CD4-positive, alpha-beta memory T cell (primary cell): ENCODE measurements around the gene DAB2IP. TPM values are rescaled to one million over a fixed set of nuclear protein-coding genes. Genes with fewer than 3 reads are reported as not detected.
"Not testable (repeated sequence)": the region's sequence is repeated elsewhere in the genome, so short reads cannot be mapped to it uniquely, and the experiment has no call there.

ENCODE experiments used
- CTCF ChIA-PET: fragments of 350-600 bp; sonication (Branson Sonifier 250); formaldehyde crosslinking; loops from one replicate; lab custom pipeline; 2021; ENCODE audit warnings: inconsistent platforms; ENCODE audit not compliant: partially characterized antibody; lab: Charles Lee
- POLR2A ChIA-PET: fragments of 350-600 bp; sonication (Branson Sonifier 250); formaldehyde crosslinking; loops from one replicate; lab custom pipeline; 2021; ENCODE audit not compliant: partially characterized antibody; lab: Charles Lee
- DNase-seq, 5 donors: peaks; one replicate each; pipeline versions ENCODE4 v3.0.0 to v3.0.0-alpha.2; 2020 to 2022; ENCODE audit warnings: mixed read lengths in 1 of 5
- H3K27ac ChIP-seq: one replicate; pipeline ENCODE4 v1.7.0; 2013; ENCODE audit warnings: low read depth, low read length
- H3K27me3 ChIP-seq: 2 replicates; pipeline ENCODE4 v1.7.0; 2013; ENCODE audit warnings: mild to moderate bottlenecking, low read length, moderate library complexity; ENCODE audit not compliant: insufficient read depth
- H3K36me3 ChIP-seq: 2 replicates; pipeline ENCODE4 v1.7.0; 2013; ENCODE audit warnings: mild to moderate bottlenecking, low read length, moderate library complexity; ENCODE audit not compliant: insufficient read depth
- H3K4me1 ChIP-seq: 2 replicates; pipeline ENCODE4 v1.7.0; 2013; ENCODE audit warnings: mild to moderate bottlenecking, low read length, moderate library complexity; ENCODE audit not compliant: insufficient read depth
- H3K4me3 ChIP-seq, 2 donors: one replicate each; pipeline ENCODE4 v1.7.0; 2013; ENCODE audit warnings: low read length in 2 of 2, mild to moderate bottlenecking in 1 of 2
- H3K9me3 ChIP-seq, 2 donors: one replicate each; pipeline ENCODE4 v1.7.0; 2013; ENCODE audit warnings: low read length in 2 of 2, control low read depth in 1 of 2; ENCODE audit not compliant: control insufficient read depth in 1 of 2
- H3K27ac Mint-ChIP-seq, 7 donors: one replicate each; pipeline ENCODE4 v1.8.0; 2020 to 2021; ENCODE audit warnings: mixed read lengths in 7 of 7, mild to moderate bottlenecking in 6 of 7, inconsistent platforms in 3 of 7, moderate library complexity in 3 of 7
- H3K27me3 Mint-ChIP-seq, 2 donors: one replicate each; pipeline ENCODE4 v1.8.0; 2020 to 2021; ENCODE audit warnings: mixed read lengths in 2 of 2
- H3K36me3 Mint-ChIP-seq, 2 donors: one replicate each; pipeline ENCODE4 v1.8.0; 2020 to 2021; ENCODE audit warnings: mixed read lengths in 2 of 2, inconsistent platforms in 1 of 2, mild to moderate bottlenecking in 1 of 2
- H3K4me1 Mint-ChIP-seq, 4 donors: one replicate each; pipeline ENCODE4 v1.8.0; 2020 to 2021; ENCODE audit warnings: mixed read lengths in 4 of 4, mild to moderate bottlenecking in 1 of 4
- H3K4me3 Mint-ChIP-seq, 8 donors: one replicate each; pipeline ENCODE4 v1.8.0; 2020 to 2021; ENCODE audit warnings: mixed read lengths in 8 of 8, mild to moderate bottlenecking in 7 of 8, moderate library complexity in 6 of 8, inconsistent platforms in 3 of 8
- H3K9me3 Mint-ChIP-seq, 8 donors: one replicate each; pipeline ENCODE4 v1.8.0; 2020 to 2021; ENCODE audit warnings: mixed read lengths in 8 of 8, mild to moderate bottlenecking in 5 of 8, inconsistent platforms in 3 of 8, moderate library complexity in 1 of 8
- intact Hi-C: fragments of 100-400 bp; cut with micrococcal nuclease; formaldehyde crosslinking; loops from one replicate; pipeline ENCODE4 v1.15.1; 2023
- polyA plus RNA-seq, 2 donors: library from polyadenylated mRNA; unstranded; fragments of 300-500 nt; fragmentation: Illumina TruSeq; gene quantifications; one replicate each; pipeline ENCODE4 v1.2.3, GENCODE V29; 2021
- total RNA-seq, 2 experiments: library from RNA; stranded (reverse); gene quantifications; one replicate each; pipeline ENCODE4 v1.2.3, GENCODE V29; 2021

The DAB2IP gene
- total and polyA plus RNA-seq, 4 experiments from 2014 or later = not detected

GRCh38 chr9:121790841-121791240 lies 139.4 kb downstream of the DAB2IP start:
- Mint-ChIP-seq H3K27ac (no peak overlapping the region), H3K36me3 (no peaks in the 10 kb centered on the region), H3K4me1 (no peaks in the 10 kb centered on the region)

GRCh38 chr9:121792476-121792875 lies 141.0 kb downstream of the DAB2IP start:
- DNase-seq, H3K36me3 ChIP-seq, H3K4me3 Mint-ChIP-seq, H3K4me3 ChIP-seq, H3K27ac Mint-ChIP-seq, H3K27me3 ChIP-seq, CTCF ChIA-PET, H3K27me3 Mint-ChIP-seq, H3K27ac ChIP-seq, H3K9me3 Mint-ChIP-seq, intact Hi-C loops, H3K9me3 ChIP-seq, H3K4me1 Mint-ChIP-seq, H3K4me1 ChIP-seq, POLR2A ChIA-PET, H3K36me3 Mint-ChIP-seq: not testable (repeated sequence)

More at GRCh38 chr9:121790841-121791240, 139.4 kb downstream of the DAB2IP start:
- CTCF ChIA-PET = no interaction called here
- H3K9me3 ChIP-seq = no peaks in the 10 kb centered on the region
- no peaks in the 10 kb centered on the region for H3K4me1 ChIP-seq
- POLR2A ChIA-PET = no interaction called here
- intact Hi-C loops = no loop called here
- Mint-ChIP-seq H3K4me3 (no peak overlapping the region), H3K9me3 (peaks cover 0 to 2% (median 0%) of the 10 kb centered on the region in 8 donors), H3K27me3 (peaks cover 12 to 13% of the 10 kb centered on the region in 2 donors)
- H3K27me3 ChIP-seq = no peaks in the 10 kb centered on the region
- H3K27ac ChIP-seq = no peak overlapping the region
- no peak overlapping the region for H3K4me3 ChIP-seq
- no peak for DNase-seq
- no peaks in the 10 kb centered on the region for H3K36me3 ChIP-seq

GRCh38 chr9:121794334-121794733 lies 142.9 kb downstream of the DAB2IP start:
- H3K27me3 Mint-ChIP-seq, POLR2A ChIA-PET, H3K4me3 ChIP-seq, H3K27ac Mint-ChIP-seq, H3K9me3 ChIP-seq, intact Hi-C loops, H3K9me3 Mint-ChIP-seq, H3K36me3 ChIP-seq, H3K4me3 Mint-ChIP-seq, DNase-seq, H3K4me1 ChIP-seq, H3K36me3 Mint-ChIP-seq, H3K4me1 Mint-ChIP-seq, CTCF ChIA-PET, H3K27ac ChIP-seq, H3K27me3 ChIP-seq: not testable (repeated sequence)

- no peaks in the 10 kb centered on the region for H3K9me3 ChIP-seq
- no peaks in the 10 kb centered on the region for H3K36me3 ChIP-seq
- no peaks in the 10 kb centered on the region for H3K4me1 ChIP-seq
- intact Hi-C loops = no loop called here
- Mint-ChIP-seq H3K27ac (no peak overlapping the region), H3K9me3 (no peaks in the 10 kb centered on the region), H3K27me3 (peaks cover 6 to 12% of the 10 kb centered on the region in 2 donors), H3K4me1 (no peaks in the 10 kb centered on the region), H3K36me3 (no peaks in the 10 kb centered on the region), H3K4me3 (no peak overlapping the region)
- no peaks in the 10 kb centered on the region for H3K27me3 ChIP-seq
- no peak overlapping the region for H3K27ac ChIP-seq
- POLR2A ChIA-PET = no interaction called here
- H3K4me3 ChIP-seq = no peak overlapping the region
- CTCF ChIA-PET = no interaction called here
- DNase-seq = no peak
Measured at GRCh38 chr9:121797081-121797480, 145.6 kb downstream of the DAB2IP start.

GRCh38 chr9:121798941-121799340 lies 147.5 kb downstream of the DAB2IP start:
- DNase-seq = no peak
- Mint-ChIP-seq H3K27me3 (peaks cover 7 to 14% of the 10 kb centered on the region in 2 donors), H3K27ac (no peak overlapping the region), H3K9me3 (peaks cover 0 to 6% (median 0%) of the 10 kb centered on the region in 8 donors), H3K4me1 (no peaks in the 10 kb centered on the region), H3K4me3 (no peak overlapping the region), H3K36me3 (no peaks in the 10 kb centered on the region)
- intact Hi-C loops = no loop called here
- Histone ChIP-seq H3K27ac (no peak overlapping the region), H3K4me3 (no peak overlapping the region), H3K27me3 (no peaks in the 10 kb centered on the region), H3K36me3 (no peaks in the 10 kb centered on the region), H3K4me1 (no peaks in the 10 kb centered on the region), H3K9me3 (no peaks in the 10 kb centered on the region)
- POLR2A ChIA-PET = no interaction called here
- CTCF ChIA-PET = no interaction called here

- H3K4me1 Mint-ChIP-seq = no peaks in the 10 kb centered on the region
- H3K27me3 ChIP-seq = no peaks in the 10 kb centered on the region
- POLR2A ChIA-PET = no interaction called here
- peaks cover 9 to 16% of the 10 kb centered on the region in 2 donors for H3K27me3 Mint-ChIP-seq
- H3K9me3 ChIP-seq = no peaks in the 10 kb centered on the region
- no peaks in the 10 kb centered on the region for H3K36me3 Mint-ChIP-seq
- H3K4me3 ChIP-seq = no peak overlapping the region
- H3K9me3 Mint-ChIP-seq = peaks cover 2 to 19% (median 8%) of the 10 kb centered on the region in 8 donors
- CTCF ChIA-PET = no interaction called here
- intact Hi-C loops = no loop called here
- no peak overlapping the region for H3K27ac ChIP-seq
- H3K27ac Mint-ChIP-seq = no peak overlapping the region
- DNase-seq = no peak
- no peaks in the 10 kb centered on the region for H3K4me1 ChIP-seq
- no peak overlapping the region for H3K4me3 Mint-ChIP-seq
- no peaks in the 10 kb centered on the region for H3K36me3 ChIP-seq
Measured at GRCh38 chr9:121800376-121800775, 148.9 kb downstream of the DAB2IP start.

- intact Hi-C loops = no loop called here
- Histone ChIP-seq H3K27me3 (no peaks in the 10 kb centered on the region), H3K4me1 (no peaks in the 10 kb centered on the region), H3K9me3 (no peaks in the 10 kb centered on the region), H3K4me3 (no peak overlapping the region), H3K36me3 (no peaks in the 10 kb centered on the region), H3K27ac (no peak overlapping the region)
- H3K27ac Mint-ChIP-seq = no peak overlapping the region
- H3K9me3 Mint-ChIP-seq = peaks cover 2 to 19% (median 8%) of the 10 kb centered on the region in 8 donors
- DNase-seq = no peak
- no peaks in the 10 kb centered on the region for H3K36me3 Mint-ChIP-seq
- ChIA-PET POLR2A (no interaction called here), CTCF (no interaction called here)
- H3K4me1 Mint-ChIP-seq = no peaks in the 10 kb centered on the region
- H3K27me3 Mint-ChIP-seq = peaks cover 9 to 16% of the 10 kb centered on the region in 2 donors
- no peak overlapping the region for H3K4me3 Mint-ChIP-seq
Measured at GRCh38 chr9:121801579-121801978, 150.1 kb downstream of the DAB2IP start.

GRCh38 chr9:121802753-121803152 lies 151.3 kb downstream of the DAB2IP start:
- no peak overlapping the region for H3K4me3 Mint-ChIP-seq
- DNase-seq = no peak
- no peaks in the 10 kb centered on the region for H3K9me3 ChIP-seq
- no peaks in the 10 kb centered on the region for H3K36me3 Mint-ChIP-seq
- ChIA-PET CTCF (no interaction called here), POLR2A (no interaction called here)
- H3K4me1 Mint-ChIP-seq = no peaks in the 10 kb centered on the region
- no peaks in the 10 kb centered on the region for H3K36me3 ChIP-seq
- H3K27ac ChIP-seq = no peak overlapping the region
- H3K27ac Mint-ChIP-seq = no peak overlapping the region
- intact Hi-C loops = no loop called here
- peaks cover 2 to 19% (median 8%) of the 10 kb centered on the region in 8 donors for H3K9me3 Mint-ChIP-seq
- H3K27me3 Mint-ChIP-seq = peaks cover 9 to 14% of the 10 kb centered on the region in 2 donors
- no peaks in the 10 kb centered on the region for H3K27me3 ChIP-seq
- H3K4me1 ChIP-seq = no peaks in the 10 kb centered on the region
- no peak overlapping the region for H3K4me3 ChIP-seq
